ENCODE data around the gene TCP11. TPM values are rescaled to one million over a fixed set of nuclear protein-coding genes. Genes with fewer than 3 reads are reported as not detected.
A peak's percentile ranks its signal among the peaks of the same experiment; 100 is the strongest.

Gene TCP11
- total RNA-seq, 1 experiment from 2014 or later = not detected

GRCh38 chr6:35096129-35096862, 44.8 kb downstream of the TCP11 start:
- H3K18ac ChIP-seq (ENCODE audit: insufficient read length, low read depth, low read length) = no peak overlapping the region
- no peaks in the 10 kb centered on the region for H3K27me3 ChIP-seq (ENCODE audit: insufficient read depth, low read length)
- H3K4ac ChIP-seq (ENCODE audit: low read depth, low read length) = no peak overlapping the region
- H3K23ac ChIP-seq (ENCODE audit: insufficient read length, low read depth, low read length) = no peak overlapping the region
- no peak for DNase-seq
- WGBS (ENCODE audit: extremely low coverage, insufficient read length, low lambda C conversion rate) = no CpG with 5 or more reads among the region's 4 CpGs
- no peak overlapping the region for H2BK5ac ChIP-seq (ENCODE audit: insufficient read length, low read length)
- no peak overlapping the region for H2BK15ac ChIP-seq (ENCODE audit: low read depth, low read length)
- no peak overlapping the region for H2AK5ac ChIP-seq (ENCODE audit: insufficient read length, low read length)
- H3K14ac ChIP-seq (ENCODE audit: insufficient read depth, low read length) = no peak overlapping the region
- peaks cover 8% of the 10 kb centered on the region; the same call in 1 of the 2 replicates for H3K4me1 ChIP-seq (ENCODE audit: insufficient read depth, low read length)
- H3K27ac ChIP-seq (ENCODE audit: insufficient read length, low read depth, low read length) = no peak overlapping the region
- Mint-ChIP-seq H3K9me3 (no peaks in the 10 kb centered on the region; a peak in 2 of 5 replicates), H3K27me3 (ENCODE audit: low read depth) (no peaks in the 10 kb centered on the region), H3K36me3 (ENCODE audit: insufficient read depth in 1 of 3, low read depth in 3 of 3) (peaks cover 0 to 1% (median 0%) of the 10 kb centered on the region in 3 experiments; a peak in 1 of 7 replicates), H3K4me3 (no peak overlapping the region), H3K4me1 (peaks cover 36 to 43% of the 10 kb centered on the region in 2 experiments), H3K27ac (peak overlapping the region in 2 of 3 experiments; percentile 34 to 82; a peak in 3 of 7 replicates)
- H2BK20ac ChIP-seq (ENCODE audit: low read depth, low read length, poor library complexity, severe bottlenecking) = no peak overlapping the region
- H3K9ac ChIP-seq (ENCODE audit: extremely low read depth, insufficient read length, low read length) = no peak overlapping the region
- H4K5ac ChIP-seq (ENCODE audit: insufficient read length, low read depth, low read length) = no peak overlapping the region
- no peak overlapping the region for H2BK120ac ChIP-seq (ENCODE audit: low read depth, low read length, poor library complexity, severe bottlenecking)
- no peak overlapping the region for H4K8ac ChIP-seq (replicated peaks; ENCODE audit: insufficient read length, low read depth, low read length)
- no peak overlapping the region for H2AFZ ChIP-seq (ENCODE audit: low read length)
- H2BK12ac ChIP-seq (ENCODE audit: insufficient read length, low read depth, low read length) = no peak overlapping the region
- no peaks in the 10 kb centered on the region for H3K79me2 ChIP-seq (ENCODE audit: insufficient read depth, low read length)
- H3K79me1 ChIP-seq (ENCODE audit: insufficient read depth, low read depth, low read length, poor library complexity, severe bottlenecking) = no peaks in the 10 kb centered on the region
- no peak overlapping the region for H3K56ac ChIP-seq (ENCODE audit: insufficient read length, low read depth, low read length)
- no peaks in the 10 kb centered on the region for H4K20me1 ChIP-seq (ENCODE audit: control insufficient read depth, insufficient read depth, insufficient read length)
- no peak overlapping the region for H3T11ph ChIP-seq (ENCODE audit: low read length)
- no peaks in the 10 kb centered on the region for H3K9me3 ChIP-seq (ENCODE audit: control insufficient read depth, low read depth, low read length)
- no peak overlapping the region for H3K4me2 ChIP-seq (ENCODE audit: insufficient read depth, insufficient read length, low read length)
- H3K23me2 ChIP-seq (ENCODE audit: insufficient read length, low read depth, low read length, poor library complexity, severe bottlenecking) = no peaks in the 10 kb centered on the region
- H4K91ac ChIP-seq (ENCODE audit: insufficient read length, low read depth, low read length) = no peak overlapping the region
- TF ChIP-seq CTCF (conservative IDR thresholded peaks at IDR 0.05) = no peak
